ENCODE measurements around the gene FOXK2. TPM values are rescaled to one million over a fixed set of nuclear protein-coding genes. Genes with fewer than 3 reads are reported as not detected.
A peak's percentile ranks its signal among the peaks of the same experiment; 100 is the strongest.
"Not testable (repeated sequence)": the region's sequence is repeated elsewhere in the genome, so short reads cannot be mapped to it uniquely, and the experiment has no call there.

The FOXK2 gene
- total RNA-seq, 4 donors from 2014 or later: 30.5 to 43.3 (median 38.8) TPM

GRCh38 chr17:82497483-82498405, 21.8 kb upstream of the FOXK2 start:
- Histone ChIP-seq H3K4me3 (replicated peaks in 1 of 3) (peak overlapping the region in 1 of 3 donors; percentile 59), H3K36me3 (no peaks in the 10 kb centered on the region), H3K27me3 (no peaks in the 10 kb centered on the region), H3K9me3 (no peaks in the 10 kb centered on the region), H3K27ac (peak overlapping the region; percentile 66 to 87 (median 78)), H3K4me1 (peaks cover 17 to 26% of the 10 kb centered on the region in 2 donors)
- peak; percentile 54 to 62 for DNase-seq
- intact Hi-C loops (cut with DNase I): loop anchor here (2.0 to 10.0 kb wide), 2 partner anchors 59 to 83 kb away; partner anchors contain the start of genes HEXD and OGFOD3
- no peak for TF ChIP-seq CTCF (IDR thresholded peaks at IDR 0.05)
- TF ChIP-seq POLR2A (IDR thresholded peaks at IDR 0.05): no peak
- 9 to 11% methylated on average over 35 to 38 of the region's 66 CpGs for WGBS, 2 donors

GRCh38 chr17:82502207-82502606, 17.3 kb upstream of the FOXK2 start:
- intact Hi-C loops (cut with DNase I): no loop called here
- H3K36me3 ChIP-seq: no peaks in the 10 kb centered on the region
- DNase-seq: no peak
- H3K27me3 ChIP-seq: no peaks in the 10 kb centered on the region
- H3K9me3 ChIP-seq: no peaks in the 10 kb centered on the region
- peaks cover 0 to 7% of the 10 kb centered on the region in 2 donors for H3K4me1 ChIP-seq
- no peak overlapping the region for H3K27ac ChIP-seq
- no peak for TF ChIP-seq CTCF (IDR thresholded peaks at IDR 0.05)
- no peak for TF ChIP-seq POLR2A (IDR thresholded peaks at IDR 0.05)
- H3K4me3 ChIP-seq (replicated peaks in 1 of 3): no peak overlapping the region
- WGBS, 2 donors: 61 to 65% methylated on average over 8 of the region's 8 CpGs

GRCh38 chr17:82503094-82503727, 16.3 kb upstream of the FOXK2 start:
- TF ChIP-seq CTCF (IDR thresholded peaks at IDR 0.05): no peak
- no peak for TF ChIP-seq POLR2A (IDR thresholded peaks at IDR 0.05)
- Histone ChIP-seq H3K27ac (no peak overlapping the region), H3K4me1 (peaks cover 0 to 2% of the 10 kb centered on the region in 2 donors), H3K36me3 (no peaks in the 10 kb centered on the region), H3K4me3 (replicated peaks in 1 of 3) (no peak overlapping the region), H3K27me3 (no peaks in the 10 kb centered on the region), H3K9me3 (no peaks in the 10 kb centered on the region)
- 63 to 65% methylated on average over 11 of the region's 12 CpGs for WGBS, 2 donors
- DNase-seq: no peak
- intact Hi-C loops (cut with DNase I): no loop called here

GRCh38 chr17:82503728-82504308, 15.7 kb upstream of the FOXK2 start:
- no peak for DNase-seq
- intact Hi-C loops (cut with DNase I): no loop called here
- Histone ChIP-seq H3K36me3 (no peaks in the 10 kb centered on the region), H3K27me3 (no peaks in the 10 kb centered on the region), H3K9me3 (no peaks in the 10 kb centered on the region), H3K4me3 (replicated peaks in 1 of 3) (no peak overlapping the region), H3K4me1 (no peaks in the 10 kb centered on the region), H3K27ac (no peak overlapping the region)
- 63 to 69% methylated on average over 18 to 21 of the region's 21 CpGs for WGBS, 2 donors
- no peak for TF ChIP-seq POLR2A (IDR thresholded peaks at IDR 0.05)

GRCh38 chr17:82505296-82505695, 14.2 kb upstream of the FOXK2 start:
- H3K36me3 ChIP-seq: no peaks in the 10 kb centered on the region
- H3K27me3 ChIP-seq: no peaks in the 10 kb centered on the region
- DNase-seq: no peak
- intact Hi-C loops (cut with DNase I): no loop called here
- H3K4me3 ChIP-seq (replicated peaks in 1 of 3): no peak overlapping the region
- no peak overlapping the region for H3K27ac ChIP-seq
- no peaks in the 10 kb centered on the region for H3K4me1 ChIP-seq
- no peaks in the 10 kb centered on the region for H3K9me3 ChIP-seq
- TF ChIP-seq CTCF (IDR thresholded peaks at IDR 0.05) (no peak), POLR2A (IDR thresholded peaks at IDR 0.05) (no peak)
- whole genome bisulfite sequencing, 2 donors: 95 to 96% methylated on average over 6 of the region's 6 CpGs

GRCh38 chr17:82506402-82506801, 13.1 kb upstream of the FOXK2 start:
- H3K9me3 ChIP-seq; H3K27ac ChIP-seq; H3K27me3 ChIP-seq; H3K4me1 ChIP-seq; DNase-seq; intact Hi-C loops (cut with DNase I); H3K4me3 ChIP-seq (replicated peaks in 1 of 3); H3K36me3 ChIP-seq: not testable (repeated sequence)
- WGBS, 2 donors: 58 to 66% methylated on average over 7 of the region's 7 CpGs

All from thyroid gland (tissue), 4 donors.